Measurements from ENCODE around the gene DPEP3.
A peak's percentile ranks its signal among the peaks of the same experiment; 100 is the strongest.
"Not testable (repeated sequence)": the region's sequence is repeated elsewhere in the genome, so short reads cannot be mapped to it uniquely, and the experiment has no call there.

Gene DPEP3

DNA sequence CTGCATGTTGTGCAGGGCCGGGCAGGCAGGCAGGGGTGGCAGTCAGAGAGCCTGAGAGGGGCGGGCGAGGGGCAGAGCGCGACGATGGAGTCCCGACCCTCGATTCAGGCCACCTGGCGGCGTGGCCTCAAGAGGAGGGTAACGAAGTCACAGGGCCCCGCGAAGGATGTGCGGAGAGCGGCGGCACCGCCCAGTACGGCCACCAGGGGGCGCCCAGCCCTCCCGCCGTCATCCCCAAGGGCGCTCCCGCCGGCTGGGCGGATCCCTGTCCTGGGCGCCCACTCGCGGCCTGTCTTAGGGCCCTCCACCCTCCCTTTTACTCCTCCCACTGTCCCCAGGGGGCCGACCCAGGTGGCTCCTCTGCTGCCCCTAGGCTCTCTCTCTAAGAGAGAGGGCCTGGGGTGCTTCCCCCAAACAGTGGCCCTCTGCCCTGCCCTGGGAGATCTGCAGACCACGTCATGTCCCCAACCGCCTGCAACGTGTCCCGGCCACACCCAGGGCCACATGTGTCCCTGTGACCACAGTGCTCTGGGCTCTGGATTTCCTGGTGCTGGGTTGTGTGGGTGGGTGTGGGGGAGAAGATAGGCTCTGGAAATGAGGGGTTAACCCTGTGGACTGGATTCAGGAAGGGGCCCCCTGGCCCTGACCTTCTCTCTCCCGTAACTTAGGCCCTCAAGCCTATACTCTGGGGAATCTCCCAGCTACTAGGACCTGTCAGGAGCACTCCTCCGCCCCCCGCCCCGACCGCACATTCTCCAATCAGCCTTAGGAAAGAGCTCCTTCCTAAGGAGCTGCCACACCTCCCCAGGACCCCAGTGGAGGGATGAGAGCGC is 13.1 kb upstream of the DPEP3 start:
- peak; percentile 62 to 75 for DNase-seq

GRCh38 chr16:67992661-67993206 is 12.4 kb upstream of the DPEP3 start:
- no peak for DNase-seq

GRCh38 chr16:67990018-67990386 is 9.7 kb upstream of the DPEP3 start:
- DNase-seq: no peak

DNA sequence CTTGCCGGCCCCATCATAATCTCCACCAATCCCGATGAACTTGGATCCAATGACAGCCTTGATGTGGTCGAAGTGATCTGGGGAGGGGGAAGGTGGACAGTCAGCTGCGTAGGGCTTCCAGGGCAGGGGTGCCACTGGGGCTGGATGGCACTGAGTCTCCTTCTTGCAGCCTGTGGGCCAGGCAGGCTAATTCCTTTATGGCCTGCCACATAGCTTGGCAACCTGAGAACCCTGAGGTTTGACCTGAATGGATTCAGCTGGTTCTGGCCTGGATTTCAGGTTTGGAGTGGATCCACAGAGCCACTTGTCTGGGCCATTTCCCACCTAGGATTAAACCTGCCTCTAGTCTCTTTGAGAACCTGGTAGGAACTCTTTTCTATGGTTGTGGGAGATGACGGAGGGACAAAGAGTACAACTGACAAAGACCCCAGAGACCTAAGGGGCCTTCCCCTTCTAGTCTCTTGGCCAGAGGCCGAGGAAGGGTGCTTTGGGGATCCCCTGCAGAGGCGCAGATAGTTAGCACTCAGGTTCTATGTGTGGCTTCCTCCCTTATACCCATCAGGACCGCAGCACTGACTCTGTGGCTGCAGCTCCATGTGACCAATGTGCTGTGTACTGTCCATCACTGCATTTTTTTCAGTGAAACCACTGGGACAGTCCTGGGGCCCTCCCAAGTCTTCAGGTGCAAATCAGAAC is 9.2 kb upstream of the DPEP3 start:
- no peak for DNase-seq

- no peak for DNase-seq
Observed at GRCh38 chr16:67988675-67989074, 8.4 kb upstream of the DPEP3 start.

GRCh38 chr16:67987460-67988160 is 7.3 kb upstream of the DPEP3 start:
- DNase-seq: no peak

- DNase-seq: no peak
Observed at GRCh38 chr16:67986949-67987348, 6.7 kb upstream of the DPEP3 start.

DNA sequence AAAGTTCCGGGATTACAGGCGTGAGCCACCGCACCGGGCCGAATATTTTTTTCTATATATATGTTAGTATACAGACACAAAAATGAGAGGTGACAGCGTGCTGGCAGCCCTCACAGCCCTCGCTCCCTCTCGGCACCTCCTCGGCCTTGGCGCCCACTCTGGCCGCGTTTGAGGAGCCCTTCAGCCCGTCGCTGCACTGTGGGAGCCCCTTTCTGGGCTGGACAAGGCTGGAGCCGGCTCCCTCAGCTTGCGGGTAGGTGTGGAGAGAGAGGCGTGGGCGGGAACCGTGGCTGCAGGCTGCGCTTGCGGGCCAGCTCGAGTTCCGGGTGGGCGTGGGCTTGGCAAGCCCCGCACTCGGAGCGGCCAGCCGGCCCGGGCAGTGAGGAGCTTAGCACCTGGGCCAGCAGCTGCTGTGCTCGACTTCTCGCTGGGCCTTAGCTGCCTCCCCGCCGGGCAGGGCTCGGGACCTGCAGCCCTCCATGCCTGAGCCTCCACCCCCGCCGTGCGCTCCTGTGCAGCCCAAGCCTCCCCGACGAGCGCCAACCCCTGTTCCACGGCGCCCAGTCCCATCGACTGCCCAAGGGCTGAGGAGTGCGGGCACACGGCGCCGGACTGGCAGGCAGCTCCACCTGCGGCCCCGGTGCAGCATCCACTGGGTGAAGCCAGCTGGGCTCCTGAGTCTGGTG is 1.9 kb upstream of the DPEP3 start:
- DNase-seq: no peak

DNA sequence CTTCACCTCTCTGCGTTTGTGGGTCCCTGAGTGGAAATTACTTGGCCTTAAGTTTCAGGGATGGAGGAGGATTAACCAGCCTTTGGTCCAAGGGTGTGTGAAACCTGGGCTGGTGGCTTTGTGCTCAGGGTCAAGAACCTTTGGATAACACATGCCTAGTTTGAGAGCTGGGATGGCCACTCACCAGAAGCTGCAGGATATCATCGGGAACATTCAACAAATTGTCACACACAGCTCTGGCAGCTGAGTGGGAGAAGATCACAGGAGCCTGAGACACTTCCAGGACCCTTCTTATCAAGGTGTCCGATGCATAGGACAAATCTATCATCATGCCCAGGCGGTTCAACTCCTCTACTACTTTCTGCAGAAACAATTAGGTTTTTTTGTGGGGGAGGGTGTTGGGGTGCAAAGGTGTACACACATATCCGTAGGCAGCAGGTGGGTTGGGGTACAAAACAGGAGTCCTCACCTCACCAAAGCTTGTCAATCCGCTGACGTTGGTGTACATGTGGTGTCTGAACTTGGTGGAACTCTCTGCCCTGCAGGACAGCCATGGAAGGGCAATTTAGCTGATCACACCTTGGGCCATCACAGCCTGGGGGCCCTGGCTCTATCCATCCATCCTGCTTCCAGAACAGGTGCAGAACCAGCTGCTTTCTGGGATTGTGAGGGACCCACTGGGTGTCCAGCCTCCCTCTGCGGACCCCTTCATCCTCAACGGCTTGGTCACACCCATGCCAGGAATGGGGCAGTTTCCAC is 2.7 kb downstream of the DPEP3 start:
- no peak for DNase-seq

DNA sequence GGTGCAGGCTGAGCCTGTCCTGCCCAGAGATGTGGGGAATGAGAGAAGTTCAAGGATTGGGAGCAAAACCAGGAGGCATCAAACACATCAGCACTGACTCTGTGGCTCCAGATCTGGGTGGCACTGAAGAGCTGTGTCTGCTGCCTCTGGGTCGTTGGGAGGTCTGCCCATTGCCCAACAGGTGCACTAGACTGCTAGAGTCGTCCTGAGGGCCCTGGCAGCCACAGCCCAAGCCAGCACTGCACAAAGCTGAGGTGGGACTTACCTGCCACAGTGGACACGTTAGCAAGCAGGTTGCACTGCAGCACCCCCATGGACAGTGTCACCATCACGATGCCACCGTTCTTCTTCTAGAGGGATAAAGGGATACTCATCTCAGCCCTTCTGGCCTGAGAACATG is 3.3 kb downstream of the DPEP3 start:
- no peak for DNase-seq

- no peak for DNase-seq
Observed at GRCh38 chr16:67976205-67976604, 4.1 kb downstream of the DPEP3 start.

GRCh38 chr16:67975321-67976105 is 4.8 kb downstream of the DPEP3 start:
- DNase-seq: no peak

DNA sequence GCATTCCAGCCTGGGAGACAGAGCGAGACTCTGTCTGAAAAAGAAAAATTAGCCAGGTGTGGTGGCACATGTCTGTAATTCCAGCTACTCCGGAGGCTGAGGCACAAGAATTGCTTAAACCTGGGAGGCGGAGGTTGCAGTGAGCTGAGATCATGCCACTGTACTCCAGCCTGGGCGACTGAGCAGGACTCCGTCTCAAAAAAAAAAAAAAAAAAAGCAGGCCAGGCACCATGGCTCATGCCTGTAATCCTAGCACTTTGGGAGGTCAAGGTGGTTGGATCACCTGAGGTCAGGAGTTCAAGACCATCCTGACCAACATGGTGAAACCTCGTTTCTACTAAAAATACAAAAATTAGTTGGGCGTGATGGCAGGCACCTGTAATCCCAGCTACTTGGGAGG is 8.0 kb downstream of the DPEP3 start:
- not testable (repeated sequence) for DNase-seq

- DNase-seq: no peak
Observed at GRCh38 chr16:67971111-67971510, 9.2 kb downstream of the DPEP3 start.

- DNase-seq: peak in 1 of 2 donors; percentile 20
Observed at GRCh38 chr16:67969254-67970039, 10.9 kb downstream of the DPEP3 start.

GRCh38 chr16:67968400-67969253 is 11.7 kb downstream of the DPEP3 start, which contains the start of gene SLC12A4:
Gene SLC12A4 (minus strand): TSS chr16:67968637. CDS start chr16:67968553, 84 bp downstream.
- peak; percentile 26 to 51 for DNase-seq

DNA sequence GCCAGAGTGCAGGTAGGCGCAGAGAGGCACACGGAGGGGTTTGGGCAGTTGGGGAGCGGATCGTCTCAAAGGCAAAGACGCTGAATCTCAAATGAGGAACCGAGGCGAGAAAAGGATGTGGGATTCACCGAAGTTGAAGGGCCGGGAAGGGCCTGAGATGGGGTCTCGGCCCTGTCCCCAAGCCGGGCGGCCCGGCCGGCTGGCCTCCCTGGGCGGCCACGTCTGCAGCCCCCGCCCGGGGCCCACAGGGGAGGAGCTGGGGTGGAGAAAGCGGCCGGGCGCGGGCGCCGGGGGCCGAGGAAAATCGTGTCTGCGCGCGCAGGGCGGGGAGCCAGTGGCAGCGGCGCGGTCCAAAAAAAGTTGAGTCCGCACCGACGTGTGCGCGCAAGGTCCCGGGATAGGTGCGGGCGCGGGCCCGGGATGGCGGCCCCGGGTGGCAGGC is 12.3 kb downstream of the DPEP3 start:
- peak in 1 of 2 donors; percentile 12 for DNase-seq

- DNase-seq: no peak
Observed at GRCh38 chr16:67967183-67967957, 12.9 kb downstream of the DPEP3 start.
